Measurements from ENCODE around the gene STK24.

STK24 gene

DNA sequence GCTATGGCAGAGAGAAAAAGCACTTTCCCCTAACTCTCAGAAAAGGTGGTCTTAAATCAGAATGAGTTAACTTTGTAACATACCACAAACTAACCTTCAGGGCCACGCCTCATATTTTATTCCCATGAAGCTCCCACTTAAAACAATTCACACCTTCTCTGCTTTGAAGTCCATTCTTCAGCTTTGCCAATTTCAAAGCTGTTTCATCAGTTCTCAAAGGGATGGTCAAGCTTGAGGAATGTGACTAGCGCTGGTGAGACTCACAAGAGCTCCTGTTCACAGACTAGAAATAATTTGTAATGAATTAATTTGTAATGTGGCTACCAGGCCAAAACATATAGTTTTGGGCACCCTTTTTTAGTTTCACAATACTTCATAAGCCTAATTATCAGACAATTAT lies 68.2 kb downstream of the STK24 start:
- H3K9ac ChIP-seq (ENCODE audit: low read depth, low read length, poor library complexity, severe bottlenecking): no peak overlapping the region
- H3K4me1 ChIP-seq (ENCODE audit: insufficient read depth, low read length, poor library complexity, severe bottlenecking): peaks cover 37% of the 10 kb centered on the region
- no peaks in the 10 kb centered on the region for H3K9me2 ChIP-seq (replicated peaks; ENCODE audit: low read depth, low read length)
- H3K4me2 ChIP-seq (ENCODE audit: low read depth, low read length, poor library complexity, severe bottlenecking): no peak overlapping the region
- H4K20me1 ChIP-seq (ENCODE audit: insufficient read depth, low read length, poor library complexity, severe bottlenecking): peaks cover 57% of the 10 kb centered on the region
- TF ChIP-seq EZH2phosphoT487 (IDR thresholded peaks at IDR 0.05; ENCODE audit: borderline replicate concordance): no peak
- TF ChIP-seq, protein P1, sequence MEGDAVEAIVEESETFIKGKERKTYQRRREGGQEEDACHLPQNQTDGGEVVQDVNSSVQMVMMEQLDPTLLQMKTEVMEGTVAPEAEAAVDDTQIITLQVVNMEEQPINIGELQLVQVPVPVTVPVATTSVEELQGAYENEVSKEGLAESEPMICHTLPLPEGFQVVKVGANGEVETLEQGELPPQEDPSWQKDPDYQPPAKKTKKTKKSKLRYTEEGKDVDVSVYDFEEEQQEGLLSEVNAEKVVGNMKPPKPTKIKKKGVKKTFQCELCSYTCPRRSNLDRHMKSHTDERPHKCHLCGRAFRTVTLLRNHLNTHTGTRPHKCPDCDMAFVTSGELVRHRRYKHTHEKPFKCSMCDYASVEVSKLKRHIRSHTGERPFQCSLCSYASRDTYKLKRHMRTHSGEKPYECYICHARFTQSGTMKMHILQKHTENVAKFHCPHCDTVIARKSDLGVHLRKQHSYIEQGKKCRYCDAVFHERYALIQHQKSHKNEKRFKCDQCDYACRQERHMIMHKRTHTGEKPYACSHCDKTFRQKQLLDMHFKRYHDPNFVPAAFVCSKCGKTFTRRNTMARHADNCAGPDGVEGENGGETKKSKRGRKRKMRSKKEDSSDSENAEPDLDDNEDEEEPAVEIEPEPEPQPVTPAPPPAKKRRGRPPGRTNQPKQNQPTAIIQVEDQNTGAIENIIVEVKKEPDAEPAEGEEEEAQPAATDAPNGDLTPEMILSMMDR (conservative IDR thresholded peaks at IDR 0.05; ENCODE audit: low read length): no peak
- H3K36me3 ChIP-seq (ENCODE audit: insufficient read depth, low read length): peaks cover 14% of the 10 kb centered on the region; the same call in 1 of the 2 replicates
- H3K27me3 ChIP-seq (ENCODE audit: insufficient read depth, low read length, poor library complexity, severe bottlenecking): no peaks in the 10 kb centered on the region
- H3K4me3 ChIP-seq (ENCODE audit: low read length, poor library complexity, severe bottlenecking): no peak overlapping the region
- no peaks in the 10 kb centered on the region for H3F3A ChIP-seq (ENCODE audit: low read depth)
- peaks cover 97% of the 10 kb centered on the region for H3K79me2 ChIP-seq (ENCODE audit: insufficient read depth, low read length)
- no peak overlapping the region for H2AFZ ChIP-seq (ENCODE audit: low read length)
- no peaks in the 10 kb centered on the region for H3K9me3 ChIP-seq (ENCODE audit: insufficient read depth, low read depth, low read length)

DNA sequence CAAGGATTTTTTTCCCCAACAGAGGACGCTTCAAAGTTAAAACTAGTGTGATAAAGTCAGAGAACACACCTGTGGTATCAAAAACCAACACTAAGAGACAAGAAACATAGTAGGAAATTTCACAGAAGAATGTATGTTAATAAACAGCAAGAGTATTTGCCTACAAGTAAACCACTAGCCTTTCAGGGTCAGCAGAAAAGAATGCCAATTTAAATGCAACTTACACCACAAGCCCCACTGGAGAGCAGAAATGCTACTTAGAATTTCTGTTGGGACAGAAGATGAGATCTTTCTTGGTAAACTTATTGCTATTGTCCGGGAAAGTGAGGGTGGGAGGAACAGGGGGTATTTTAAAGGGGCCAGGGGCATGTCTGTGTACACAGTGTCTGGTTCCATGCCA lies 68.6 kb downstream of the STK24 start:
- Histone ChIP-seq H3K4me2 (ENCODE audit: low read depth, low read length, poor library complexity, severe bottlenecking) (no peak overlapping the region), H4K20me1 (ENCODE audit: insufficient read depth, low read length, poor library complexity, severe bottlenecking) (peaks cover 60% of the 10 kb centered on the region), H3K27me3 (ENCODE audit: insufficient read depth, low read length, poor library complexity, severe bottlenecking) (no peaks in the 10 kb centered on the region), H2AFZ (ENCODE audit: low read length) (no peak overlapping the region), H3K4me1 (ENCODE audit: insufficient read depth, low read length, poor library complexity, severe bottlenecking) (peaks cover 41% of the 10 kb centered on the region), H3K79me2 (ENCODE audit: insufficient read depth, low read length) (peaks cover 97% of the 10 kb centered on the region), H3F3A (ENCODE audit: low read depth) (no peaks in the 10 kb centered on the region), H3K4me3 (ENCODE audit: low read length, poor library complexity, severe bottlenecking) (no peak overlapping the region), H3K9me2 (replicated peaks; ENCODE audit: low read depth, low read length) (no peaks in the 10 kb centered on the region), H3K36me3 (ENCODE audit: insufficient read depth, low read length) (peaks cover 14% of the 10 kb centered on the region; the same call in 1 of the 2 replicates), H3K9me3 (ENCODE audit: insufficient read depth, low read depth, low read length) (no peaks in the 10 kb centered on the region), H3K9ac (ENCODE audit: low read depth, low read length, poor library complexity, severe bottlenecking) (no peak overlapping the region)
- TF ChIP-seq, protein P1 (conservative IDR thresholded peaks at IDR 0.05; ENCODE audit: low read length): no peak
- no peak for TF ChIP-seq EZH2phosphoT487 (IDR thresholded peaks at IDR 0.05; ENCODE audit: borderline replicate concordance)

DNA sequence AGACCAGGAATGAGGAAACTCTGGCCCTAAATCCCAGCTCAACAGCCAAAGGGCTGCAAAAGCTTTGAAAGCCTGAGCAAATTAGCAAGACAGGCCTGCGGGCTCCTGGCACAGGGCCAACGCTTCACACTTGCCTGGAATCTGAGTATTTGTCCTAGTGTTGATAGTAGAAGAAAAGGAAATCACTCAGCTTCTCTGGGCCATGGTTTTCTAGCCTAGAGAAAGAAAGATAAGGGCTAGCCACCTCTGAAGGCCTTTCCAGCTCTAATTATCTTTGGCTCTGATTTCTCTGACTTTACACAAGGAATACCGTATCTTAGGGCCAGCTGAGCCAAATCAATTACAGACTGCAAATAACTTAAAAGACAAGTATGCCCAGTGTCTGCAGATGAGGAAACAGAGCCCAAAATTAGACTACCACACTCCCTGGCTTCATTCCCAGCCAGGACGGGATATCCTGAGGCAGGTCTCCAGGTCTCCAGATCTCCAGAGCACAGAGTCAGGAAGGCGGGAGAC lies 69.6 kb downstream of the STK24 start:
- no peaks in the 10 kb centered on the region for H3K9me2 ChIP-seq (replicated peaks; ENCODE audit: low read depth, low read length)
- H3K4me2 ChIP-seq (ENCODE audit: low read depth, low read length, poor library complexity, severe bottlenecking): no peak overlapping the region
- no peaks in the 10 kb centered on the region for H3K27me3 ChIP-seq (ENCODE audit: insufficient read depth, low read length, poor library complexity, severe bottlenecking)
- no peak for TF ChIP-seq EZH2phosphoT487 (IDR thresholded peaks at IDR 0.05; ENCODE audit: borderline replicate concordance)
- TF ChIP-seq, protein P1 (conservative IDR thresholded peaks at IDR 0.05; ENCODE audit: low read length): no peak
- H3K4me1 ChIP-seq (ENCODE audit: insufficient read depth, low read length, poor library complexity, severe bottlenecking): peaks cover 43% of the 10 kb centered on the region
- no peak overlapping the region for H2AFZ ChIP-seq (ENCODE audit: low read length)
- no peak overlapping the region for H3K4me3 ChIP-seq (ENCODE audit: low read length, poor library complexity, severe bottlenecking)
- peaks cover 98% of the 10 kb centered on the region for H3K79me2 ChIP-seq (ENCODE audit: insufficient read depth, low read length)
- peaks cover 60% of the 10 kb centered on the region for H4K20me1 ChIP-seq (ENCODE audit: insufficient read depth, low read length, poor library complexity, severe bottlenecking)
- peaks cover 14% of the 10 kb centered on the region; the same call in 1 of the 2 replicates for H3K36me3 ChIP-seq (ENCODE audit: insufficient read depth, low read length)
- H3F3A ChIP-seq (ENCODE audit: low read depth): no peaks in the 10 kb centered on the region
- no peak overlapping the region for H3K9ac ChIP-seq (ENCODE audit: low read depth, low read length, poor library complexity, severe bottlenecking)
- H3K9me3 ChIP-seq (ENCODE audit: insufficient read depth, low read depth, low read length): no peaks in the 10 kb centered on the region

Measured in Loucy (cell line).